Neural progenitor cell (in vitro differentiated cells): ENCODE measurements around the gene CTSH.

Experiments used
- CTCF ChIP-seq: fragments of 200-600 bp; sonication (generic); IDR thresholded peaks from 2 replicates; pipeline ENCODE4 v1.5.1; 2017; ENCODE audit warnings: antibody characterized with exemption, mild to moderate bottlenecking
- EZH2 ChIP-seq: fragments of 200-600 bp; sonication (generic); IDR thresholded peaks from 2 replicates; pipeline ENCODE4 v1.6.1; 2017; ENCODE audit warnings: antibody characterized with exemption, mild to moderate bottlenecking, moderate library complexity
- EZH2phosphoT487 ChIP-seq: fragments of 200-600 bp; sonication (generic); IDR thresholded peaks from 2 replicates; pipeline ENCODE4 v1.6.1; 2017; ENCODE audit warnings: antibody characterized with exemption

- TF ChIP-seq CTCF (no peak), EZH2 (no peak), EZH2phosphoT487 (no peak)
Observed at GRCh38 chr15:78912316-78912715, 32.5 kb downstream of the CTSH start.
